HCT116 (cell line): ENCODE measurements around the gene PPP2R5C.

Experiments
- CTCF ChIP-seq, 3 experiments: fragments of 200-600 bp in 1 of 3; sonication (generic) in 1 of 3; IDR thresholded peaks in 2 of 3; conservative IDR thresholded peaks in 1 of 3; 2 replicates each; pipeline ENCODE4 v1.5.1; 2012 to 2017; ENCODE audit warnings: low read depth in 2 of 3, low read length in 2 of 3, antibody characterized with exemption in 1 of 3, borderline replicate concordance in 1 of 3, control low read depth in 1 of 3, mild to moderate bottlenecking in 1 of 3, mixed read lengths in 1 of 3, mixed run types in 1 of 3, moderate library complexity in 1 of 3; ENCODE audit not compliant: insufficient read depth in 1 of 3
- EZH2 ChIP-seq: fragments of 200-600 bp; sonication (generic); IDR thresholded peaks from 2 replicates; pipeline ENCODE4 v1.6.1; 2017; ENCODE audit warnings: antibody characterized with exemption, mixed run types
- EZH2phosphoT487 ChIP-seq: fragments of 200-600 bp; IDR thresholded peaks from 2 replicates; pipeline ENCODE4 v1.6.1; 2018; ENCODE audit warnings: antibody characterized with exemption, borderline replicate concordance
- POLR2A ChIP-seq: IDR thresholded peaks from 2 replicates; pipeline ENCODE4 v1.7.0; 2011; ENCODE audit warnings: borderline replicate concordance; ENCODE audit not compliant: insufficient read depth, insufficient read length; ENCODE audit errors: extremely low read depth
- POLR2AphosphoS5 ChIP-seq: IDR thresholded peaks from 2 replicates; pipeline ENCODE4 v1.6.1; 2011; ENCODE audit warnings: mild to moderate bottlenecking, low read depth, low read length, moderate library complexity
- RAD21 ChIP-seq: IDR thresholded peaks from 2 replicates; pipeline ENCODE4 v1.6.1; 2012; ENCODE audit warnings: low read depth, mild to moderate bottlenecking
- REST ChIP-seq: IDR thresholded peaks from 2 replicates; pipeline ENCODE4 v1.6.1; 2012; ENCODE audit warnings: low read depth
- SRF ChIP-seq: IDR thresholded peaks from 2 replicates; pipeline ENCODE4 v1.6.1; 2012; ENCODE audit warnings: low read depth
- YY1 ChIP-seq: IDR thresholded peaks from 2 replicates; pipeline ENCODE4 v1.6.1; 2011; ENCODE audit warnings: low read length, low read depth, moderate library complexity, mild to moderate bottlenecking; ENCODE audit not compliant: insufficient replicate concordance; ENCODE audit errors: extremely low read depth

- TF ChIP-seq RAD21 (no peak), REST (no peak), YY1 (no peak), POLR2A (no peak), CTCF (IDR thresholded peaks at IDR 0.05 in 2 of 3, conservative IDR thresholded peaks at IDR 0.05 in 1 of 3; ENCODE audit: borderline replicate concordance in 1 of 3, insufficient read depth in 1 of 3, low read depth in 2 of 3, low read length in 2 of 3) (no peak), EZH2phosphoT487 (no peak), EZH2 (no peak), POLR2AphosphoS5 (no peak), SRF (no peak)
Measured at GRCh38 chr14:101810897-101811621, 49.5 kb downstream of the PPP2R5C start.
